ENCODE data around the gene TIAL1.

GRCh38 chr10:119525116-119525515 lies 71.6 kb downstream of the TIAL1 start:
- TF ChIP-seq CTCF (IDR thresholded peaks at IDR 0.05), result no peak
- TF ChIP-seq POLR2A (IDR thresholded peaks at IDR 0.05), result no peak
